Kidney epithelial cell (primary cell): ENCODE data around the gene SLC6A11. TPM values are rescaled to one million over a fixed set of nuclear protein-coding genes. Genes with fewer than 3 reads are reported as not detected.

Experiments used
- DNase-seq: peaks from one replicate; pipeline ENCODE4 v3.0.0-alpha.2; 2010; ENCODE audit warnings: low read depth
- H3K27me3 ChIP-seq: 2 replicates; pipeline ENCODE4 v1.6.0; 2011; ENCODE audit warnings: low read length; ENCODE audit not compliant: control insufficient read depth, insufficient read depth
- H3K36me3 ChIP-seq: 2 replicates; pipeline ENCODE4 v1.5.1; 2011; ENCODE audit warnings: low read length; ENCODE audit not compliant: control insufficient read depth, insufficient read depth
- H3K4me3 ChIP-seq: 2 replicates; pipeline ENCODE4 v1.5.1; 2011; ENCODE audit warnings: low read depth, mild to moderate bottlenecking, control low read depth, low read length
- CTCF ChIP-seq: IDR thresholded peaks from 2 replicates; pipeline ENCODE4 v1.5.1; 2011; ENCODE audit warnings: mild to moderate bottlenecking, moderate library complexity, low read length, control low read depth, inconsistent platforms; ENCODE audit not compliant: insufficient read depth, poor library complexity, severe bottlenecking
- total RNA-seq: library from RNA; depleted of rRNA; stranded (reverse); fragments of >200 nt; gene quantifications from 2 replicates; pipeline ENCODE4 v1.2.3, GENCODE V29; 2015

SLC6A11 gene
- total RNA-seq, 1 donor from 2014 or later, result 0.04 TPM

- Histone ChIP-seq H3K36me3 (no peaks in the 10 kb centered on the region), H3K4me3 (no peak overlapping the region), H3K27me3 (no peaks in the 10 kb centered on the region)
- TF ChIP-seq CTCF, result no peak
- no peak for DNase-seq
Observed at GRCh38 chr3:10926256-10926810, 110.3 kb downstream of the SLC6A11 start.

GRCh38 chr3:10926811-10927521, 110.9 kb downstream of the SLC6A11 start:
- H3K36me3 ChIP-seq, result no peaks in the 10 kb centered on the region
- DNase-seq, result no peak
- TF ChIP-seq CTCF, result no peak
- H3K4me3 ChIP-seq, result no peak overlapping the region
- no peaks in the 10 kb centered on the region for H3K27me3 ChIP-seq

- no peaks in the 10 kb centered on the region for H3K27me3 ChIP-seq
- no peak for TF ChIP-seq CTCF
- no peak overlapping the region for H3K4me3 ChIP-seq
- H3K36me3 ChIP-seq, result no peaks in the 10 kb centered on the region
- DNase-seq, result no peak
Observed at GRCh38 chr3:10927551-10927950, 111.5 kb downstream of the SLC6A11 start.

- TF ChIP-seq CTCF, result no peak
- no peak overlapping the region for H3K4me3 ChIP-seq
- no peaks in the 10 kb centered on the region for H3K36me3 ChIP-seq
- H3K27me3 ChIP-seq, result no peaks in the 10 kb centered on the region
- DNase-seq, result no peak
Observed at GRCh38 chr3:10928407-10928960, 112.5 kb downstream of the SLC6A11 start.

GRCh38 chr3:10928961-10929471, 113.0 kb downstream of the SLC6A11 start:
- no peak for DNase-seq
- TF ChIP-seq CTCF, result no peak
- H3K36me3 ChIP-seq, result no peaks in the 10 kb centered on the region

More at GRCh38 chr3:10928961-10929471, 113.0 kb downstream of the SLC6A11 start:
- no peak overlapping the region for H3K4me3 ChIP-seq
- no peaks in the 10 kb centered on the region for H3K27me3 ChIP-seq
